Measurements from ENCODE around the gene LHX8.
A peak's percentile ranks its signal among the peaks of the same experiment; 100 is the strongest.
"Not testable (repeated sequence)": the region's sequence is repeated elsewhere in the genome, so short reads cannot be mapped to it uniquely, and the experiment has no call there.

LHX8 gene

DNA sequence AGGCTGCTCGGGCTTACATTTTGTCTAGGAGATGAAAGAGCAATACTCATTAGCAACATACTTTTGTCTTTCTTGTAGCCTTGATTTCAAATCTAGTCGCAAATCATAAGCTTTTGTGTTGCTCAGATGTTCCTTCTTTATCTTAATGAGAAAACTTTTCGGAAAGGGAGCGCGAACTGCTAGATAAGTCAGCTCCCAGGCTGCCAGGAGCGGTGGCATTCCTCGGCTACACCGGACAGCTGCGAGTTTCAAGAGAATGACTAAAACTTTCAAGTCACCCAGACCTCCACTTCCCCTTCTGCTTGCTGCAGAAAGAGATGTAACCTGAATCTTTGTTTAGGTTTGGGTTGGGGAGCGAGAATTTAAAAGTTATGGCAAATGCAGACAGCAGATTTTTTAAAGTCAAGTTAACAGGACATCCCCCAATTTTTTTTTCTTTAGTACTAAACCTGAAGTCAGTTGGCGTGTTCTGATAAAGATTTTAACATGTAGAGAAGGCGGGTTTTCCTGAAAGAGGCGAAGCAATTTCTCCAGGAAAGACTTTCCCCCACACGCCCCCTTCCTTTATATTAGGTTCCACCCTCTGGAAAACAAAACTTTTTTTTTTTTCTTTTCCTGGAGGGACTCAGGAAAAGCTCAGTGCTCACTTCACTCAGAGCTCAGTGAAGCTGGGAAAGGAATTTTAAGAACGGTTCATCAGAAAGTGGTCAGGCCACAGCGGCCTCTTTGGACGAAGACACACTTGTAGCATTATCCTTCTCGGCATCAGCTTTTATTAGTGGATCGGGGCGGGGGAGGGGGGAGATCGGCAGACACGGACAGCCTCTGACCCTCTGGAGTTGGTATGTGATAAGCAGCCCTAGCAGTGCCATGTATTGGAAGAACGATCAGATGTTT lies at the start of gene LHX8:
LHX8 (plus strand) TSS at position 639 of the 897 bp plus-strand sequence. CDS start 2,227 bp downstream, outside the sequence.
- peak; percentile 94 for DNase-seq (ENCODE audit: extremely low read depth, low read depth)
- TF ChIP-seq, protein P1, sequence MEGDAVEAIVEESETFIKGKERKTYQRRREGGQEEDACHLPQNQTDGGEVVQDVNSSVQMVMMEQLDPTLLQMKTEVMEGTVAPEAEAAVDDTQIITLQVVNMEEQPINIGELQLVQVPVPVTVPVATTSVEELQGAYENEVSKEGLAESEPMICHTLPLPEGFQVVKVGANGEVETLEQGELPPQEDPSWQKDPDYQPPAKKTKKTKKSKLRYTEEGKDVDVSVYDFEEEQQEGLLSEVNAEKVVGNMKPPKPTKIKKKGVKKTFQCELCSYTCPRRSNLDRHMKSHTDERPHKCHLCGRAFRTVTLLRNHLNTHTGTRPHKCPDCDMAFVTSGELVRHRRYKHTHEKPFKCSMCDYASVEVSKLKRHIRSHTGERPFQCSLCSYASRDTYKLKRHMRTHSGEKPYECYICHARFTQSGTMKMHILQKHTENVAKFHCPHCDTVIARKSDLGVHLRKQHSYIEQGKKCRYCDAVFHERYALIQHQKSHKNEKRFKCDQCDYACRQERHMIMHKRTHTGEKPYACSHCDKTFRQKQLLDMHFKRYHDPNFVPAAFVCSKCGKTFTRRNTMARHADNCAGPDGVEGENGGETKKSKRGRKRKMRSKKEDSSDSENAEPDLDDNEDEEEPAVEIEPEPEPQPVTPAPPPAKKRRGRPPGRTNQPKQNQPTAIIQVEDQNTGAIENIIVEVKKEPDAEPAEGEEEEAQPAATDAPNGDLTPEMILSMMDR (IDR thresholded peaks at IDR 0.05; ENCODE audit: low read depth, low read length), result no peak

DNA sequence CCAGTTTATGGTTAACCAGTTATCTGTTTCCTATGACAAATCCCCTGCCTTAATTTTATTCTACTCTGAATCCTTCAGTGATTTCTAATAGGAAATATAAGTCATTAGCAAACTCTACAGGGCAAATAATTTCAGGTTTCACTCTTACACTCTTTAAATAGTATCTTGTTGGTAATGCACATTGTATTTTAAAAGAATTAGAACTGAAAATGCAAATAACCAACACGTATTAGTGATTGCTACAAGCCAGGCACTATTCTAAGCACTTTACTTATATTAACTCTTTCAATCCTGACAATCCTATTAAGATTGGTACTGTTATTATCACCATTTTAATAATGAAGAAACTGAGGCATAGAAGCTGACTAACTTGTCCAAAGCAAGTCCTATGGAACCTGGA lies 48.3 kb upstream of the LHX8 start:
- no peak for DNase-seq (ENCODE audit: extremely low read depth, low read depth)

DNA sequence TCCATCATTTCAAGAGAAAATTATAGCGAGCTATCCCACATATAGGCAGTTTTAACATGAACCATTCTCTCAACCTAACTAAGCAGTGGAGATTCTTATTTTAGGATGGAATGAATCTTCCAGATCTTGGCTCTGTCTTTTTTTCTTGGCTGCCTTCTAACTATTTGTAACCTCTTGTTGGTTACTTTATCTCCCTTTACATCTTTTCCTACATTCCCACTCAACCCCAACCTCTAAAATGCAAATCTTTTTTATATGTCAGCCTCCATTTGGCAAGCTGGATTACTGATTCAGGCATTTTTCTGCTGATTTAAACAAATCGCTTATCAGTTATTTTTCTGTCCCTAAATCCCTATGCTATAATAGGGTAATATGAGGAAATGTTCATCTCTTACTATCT lies 46.9 kb upstream of the LHX8 start:
- no peak for DNase-seq (ENCODE audit: extremely low read depth, low read depth)
- TF ChIP-seq, protein P1 (IDR thresholded peaks at IDR 0.05; ENCODE audit: low read depth, low read length), result no peak

More for the DNA sequence above, 48.3 kb upstream of the LHX8 start:
- TF ChIP-seq, protein P1 (IDR thresholded peaks at IDR 0.05; ENCODE audit: low read depth, low read length), result no peak

DNA sequence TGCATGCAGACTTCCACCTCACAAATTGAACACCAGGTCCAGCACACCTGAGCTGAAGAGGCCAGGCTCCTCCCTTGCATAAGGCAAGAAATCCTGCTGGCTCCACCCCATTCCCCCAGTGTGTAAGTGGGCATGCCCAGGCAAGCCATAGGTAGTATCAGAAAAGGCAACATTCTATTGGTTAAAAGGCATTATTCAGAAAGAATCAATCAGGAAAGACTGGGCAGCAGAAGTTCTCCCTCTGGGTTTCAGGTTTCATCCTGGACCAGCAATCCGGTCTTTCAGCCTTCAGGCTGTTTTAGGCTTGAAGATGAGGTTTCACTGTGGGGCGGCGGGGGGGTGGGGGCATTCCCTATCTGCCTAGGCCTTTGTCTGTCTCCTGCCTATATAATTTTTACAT lies 42.0 kb upstream of the LHX8 start:
- DNase-seq (ENCODE audit: extremely low read depth, low read depth), result no peak
- TF ChIP-seq, protein P1 (IDR thresholded peaks at IDR 0.05; ENCODE audit: low read depth, low read length), result no peak

DNA sequence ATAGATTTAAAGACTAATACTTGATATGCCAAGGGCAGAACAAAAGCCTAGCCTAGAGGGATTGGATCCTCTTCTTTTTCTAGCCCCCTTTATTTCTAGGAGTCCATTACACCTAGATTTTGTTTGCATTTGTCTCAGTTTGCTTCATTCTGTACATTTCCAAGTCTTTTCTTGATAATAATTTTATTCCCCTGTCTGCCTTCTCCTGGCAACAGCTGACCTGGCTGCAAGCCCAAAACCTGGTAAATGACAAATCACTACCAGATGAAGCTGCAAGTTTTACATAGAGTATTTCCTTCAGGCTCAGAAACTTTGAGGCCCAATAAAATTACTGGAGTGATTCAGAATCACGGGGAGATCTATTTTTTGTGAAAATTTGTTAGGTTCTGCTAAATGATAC lies 36.5 kb upstream of the LHX8 start:
- TF ChIP-seq, protein P1 (IDR thresholded peaks at IDR 0.05; ENCODE audit: low read depth, low read length), result no peak

DNA sequence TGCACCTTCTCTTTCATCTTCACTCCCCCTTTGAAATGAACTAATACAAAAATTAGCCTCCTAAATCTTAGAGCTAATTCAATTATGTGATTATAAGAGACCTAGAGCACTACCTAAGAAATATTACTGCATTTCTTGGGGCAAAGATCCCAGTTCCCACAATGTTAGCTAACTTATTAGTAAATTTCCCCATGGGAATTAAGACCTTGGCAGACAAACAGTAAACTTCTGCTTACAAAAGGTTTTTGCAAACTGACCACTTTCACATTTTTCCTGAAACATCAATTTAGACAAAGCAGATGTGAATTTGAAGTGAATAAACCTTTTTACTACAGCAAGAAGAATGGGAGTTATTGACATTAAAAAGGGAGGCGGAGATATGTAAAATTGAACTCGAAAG lies 34.6 kb upstream of the LHX8 start:
- DNase-seq (ENCODE audit: extremely low read depth, low read depth), result peak; percentile 54
- TF ChIP-seq, protein P1 (IDR thresholded peaks at IDR 0.05; ENCODE audit: low read depth, low read length), result no peak

More for the DNA sequence above, 36.5 kb upstream of the LHX8 start:
- no peak for DNase-seq (ENCODE audit: extremely low read depth, low read depth)

DNA sequence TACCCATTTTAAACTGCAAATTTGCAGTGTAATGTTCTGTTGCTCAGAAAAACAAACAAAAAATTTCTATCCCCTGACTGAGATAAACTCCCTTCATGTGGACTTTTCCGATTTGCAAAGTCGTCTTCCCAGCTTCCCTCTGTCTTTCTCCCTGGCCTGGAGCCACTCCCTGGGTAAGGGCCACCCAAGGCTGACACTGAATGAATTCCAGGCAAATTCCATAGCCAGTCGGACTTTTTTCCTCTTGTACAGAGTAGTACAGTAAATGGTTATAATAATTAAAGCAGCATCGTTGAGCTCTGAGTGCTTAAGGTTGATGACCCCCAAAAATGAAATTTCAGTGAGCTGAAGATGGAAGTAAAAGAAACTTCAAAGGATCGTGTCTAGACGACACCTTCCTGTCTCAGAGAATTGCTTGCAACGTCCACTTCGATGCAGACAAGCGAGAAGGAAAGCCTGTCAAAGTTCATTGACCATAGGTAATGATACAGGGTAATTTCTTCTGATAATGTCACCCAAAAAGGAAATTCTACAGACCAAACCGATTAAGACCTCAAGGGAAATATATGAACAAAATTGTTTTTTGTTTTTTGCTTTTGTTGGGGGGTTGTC lies 33.6 kb upstream of the LHX8 start:
- DNase-seq (ENCODE audit: extremely low read depth, low read depth), result no peak
- TF ChIP-seq, protein P1 (IDR thresholded peaks at IDR 0.05; ENCODE audit: low read depth, low read length), result no peak

DNA sequence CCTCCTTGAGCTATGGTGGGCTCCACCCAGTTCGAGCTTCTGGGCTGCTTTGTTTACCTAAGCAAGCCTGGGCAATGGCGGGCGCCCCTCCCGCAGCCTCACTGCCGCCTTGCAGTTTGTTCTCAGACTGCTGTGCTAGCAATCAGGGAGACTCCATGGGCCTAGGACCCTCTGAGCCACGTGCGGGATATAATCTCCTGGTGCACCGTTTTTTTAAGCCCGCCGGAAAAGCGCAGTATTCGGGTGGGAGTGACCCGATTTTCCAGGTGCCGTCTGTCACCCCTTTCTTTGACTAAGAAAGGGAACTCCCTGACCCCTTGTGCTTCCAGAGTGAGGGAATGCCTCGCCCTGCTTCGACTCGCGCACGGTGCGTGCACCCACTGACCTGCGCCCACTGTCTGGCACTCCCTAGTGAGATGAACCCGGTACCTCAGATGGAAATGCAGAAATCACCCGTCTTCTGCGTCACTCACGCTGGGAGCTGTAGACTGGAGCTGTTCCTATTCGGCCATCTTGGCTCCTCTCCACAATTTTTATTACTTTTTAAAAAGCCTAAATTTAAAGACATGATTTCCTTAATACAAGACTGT lies 21.7 kb upstream of the LHX8 start:
- not testable (repeated sequence) for DNase-seq (ENCODE audit: extremely low read depth, low read depth)
